ENCODE data around the gene ARID1B. TPM values are rescaled to one million over a fixed set of nuclear protein-coding genes. Genes with fewer than 3 reads are reported as not detected.

ARID1B gene
- total and polyA plus RNA-seq, 10 of the 15 experiments (the other 5 are each of a cell fraction or from before 2014, with no cell fraction given): 24.7 to 133 (median 54.6) TPM

DNA sequence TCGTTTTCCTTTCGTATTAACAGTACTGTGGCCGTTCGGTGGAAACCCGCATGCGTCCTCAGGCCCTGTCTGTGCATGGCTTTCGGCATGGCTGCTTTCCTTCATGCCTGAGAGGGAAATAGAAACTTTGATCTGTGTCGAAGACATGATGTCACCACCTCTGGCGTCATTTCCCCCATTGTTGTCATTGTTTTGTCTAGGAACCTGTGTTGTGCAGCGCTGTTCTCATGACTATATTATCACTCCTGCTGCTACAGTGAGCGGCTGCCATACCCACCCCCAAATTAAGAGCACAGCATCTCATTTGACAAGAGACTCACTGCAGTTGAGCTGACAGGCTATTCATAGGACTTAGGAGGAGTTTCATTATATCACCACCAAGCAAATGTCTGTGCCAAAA is 373.9 kb downstream of the ARID1B start:
- H3K27me3 ChIP-seq (replicated peaks in 1 of 2; ENCODE audit: control insufficient read depth in 2 of 2, insufficient read depth in 2 of 2, low read length in 1 of 2): no peaks in the 10 kb centered on the region
- WGBS (ENCODE audit: insufficient coverage, insufficient replicate concordance, low lambda C conversion rate, missing lambda C conversion rate): over 99% methylated on average over 11 of the region's 11 CpGs
- CTCF ChIA-PET: no interaction called here
- SMC1A ChIA-PET (ENCODE audit: uncharacterized antibody, unreplicated experiment): no interaction called here
- no peak for DNase-seq (ENCODE audit: low read depth, low spot score)
- H2AFZ ChIP-seq (ENCODE audit: control insufficient read depth, low read depth, low read length): no peak overlapping the region
- no peak for ATAC-seq
- no peak overlapping the region for H3K4me2 ChIP-seq (ENCODE audit: control insufficient read depth, insufficient read depth)
- BruUV-seq (replicated peaks): no TSS peak
- H3K4me3 ChIP-seq: no peak overlapping the region
- POLR2A ChIA-PET: no interaction called here
- no peak for FAIRE-seq
- in situ Hi-C loops (cut with MboI) (no loop called here), intact Hi-C loops (cut with micrococcal nuclease; ENCODE audit: unreplicated experiment) (no loop called here)
- TF ChIP-seq MXI1 (IDR thresholded peaks at IDR 0.05; ENCODE audit: low read depth, low read length) (no peak), SUZ12 (IDR thresholded peaks at IDR 0.05; ENCODE audit: unreplicated experiment) (no peak), NBN (IDR thresholded peaks at IDR 0.05) (no peak)
- H4K20me1 ChIP-seq (ENCODE audit: control insufficient read depth, insufficient read depth): no peaks in the 10 kb centered on the region
- peaks cover 5 to 27% of the 10 kb centered on the region in 2 experiments for H3K36me3 ChIP-seq (ENCODE audit: control insufficient read depth in 2 of 2, insufficient read depth in 2 of 2, low read length in 1 of 2)
- H3K9ac ChIP-seq (ENCODE audit: control insufficient read depth, insufficient read depth, low read length): no peak overlapping the region
- no peaks in the 10 kb centered on the region for H3K79me2 ChIP-seq (ENCODE audit: control insufficient read depth, insufficient read depth, low read length)
- H3K27ac ChIP-seq (ENCODE audit: control insufficient read depth, insufficient read depth): no peak overlapping the region
- no peaks in the 10 kb centered on the region for H3K4me1 ChIP-seq (ENCODE audit: control insufficient read depth, insufficient read depth, low read length)
- H3K9me3 ChIP-seq (replicated peaks; ENCODE audit: control insufficient read depth, insufficient read depth, low read length): no peaks in the 10 kb centered on the region
- RAD21 ChIA-PET (ENCODE audit: unreplicated experiment): no interaction called here

DNA sequence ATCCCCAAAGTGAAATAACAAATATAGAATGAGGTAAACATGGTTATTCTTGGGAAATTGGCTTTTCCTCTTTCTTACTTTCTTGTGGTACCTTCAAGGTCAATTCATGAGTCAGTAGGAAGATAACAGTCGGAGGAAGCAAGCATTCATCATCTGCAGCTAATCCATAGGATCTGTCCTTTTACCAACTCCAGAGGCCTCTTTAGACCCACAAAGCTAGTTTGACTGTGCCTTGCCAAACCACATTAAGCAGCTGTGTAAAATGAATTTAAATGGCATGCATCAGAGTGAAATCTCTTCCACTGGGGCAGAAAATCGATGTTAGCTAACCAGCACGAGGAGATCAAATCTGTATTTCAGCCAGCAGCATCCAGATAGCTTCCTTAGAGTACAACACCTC is 374.8 kb downstream of the ARID1B start:
- Histone ChIP-seq H3K27me3 (replicated peaks in 1 of 2; ENCODE audit: control insufficient read depth in 2 of 2, insufficient read depth in 2 of 2, low read length in 1 of 2) (no peaks in the 10 kb centered on the region), H3K79me2 (ENCODE audit: control insufficient read depth, insufficient read depth, low read length) (no peaks in the 10 kb centered on the region), H3K9me3 (replicated peaks; ENCODE audit: control insufficient read depth, insufficient read depth, low read length) (no peaks in the 10 kb centered on the region), H3K27ac (ENCODE audit: control insufficient read depth, insufficient read depth) (no peak overlapping the region), H3K4me2 (ENCODE audit: control insufficient read depth, insufficient read depth) (no peak overlapping the region), H3K4me3 (no peak overlapping the region), H3K36me3 (ENCODE audit: control insufficient read depth in 2 of 2, insufficient read depth in 2 of 2, low read length in 1 of 2) (peaks cover 10 to 32% of the 10 kb centered on the region in 2 experiments), H3K4me1 (ENCODE audit: control insufficient read depth, insufficient read depth, low read length) (no peaks in the 10 kb centered on the region), H3K9ac (ENCODE audit: control insufficient read depth, insufficient read depth, low read length) (no peak overlapping the region), H4K20me1 (ENCODE audit: control insufficient read depth, insufficient read depth) (no peaks in the 10 kb centered on the region), H2AFZ (ENCODE audit: control insufficient read depth, low read depth, low read length) (no peak overlapping the region)
- no peak for FAIRE-seq
- POLR2A ChIA-PET: no interaction called here
- RAD21 ChIA-PET (ENCODE audit: unreplicated experiment): no interaction called here
- TSS peak; percentile 19 for BruUV-seq (replicated peaks)
- SMC1A ChIA-PET (ENCODE audit: uncharacterized antibody, unreplicated experiment): interaction anchor here (1.1 to 1.7 kb wide), 2 partner anchors 13 to 143 kb away, joined by 3 read pairs; no protein-coding TSS in a partner anchor
- in situ Hi-C loops (cut with MboI): no loop called here
- ATAC-seq: no peak
- no peak for DNase-seq (ENCODE audit: low read depth, low spot score)
- CTCF ChIA-PET: no interaction called here
- WGBS (ENCODE audit: insufficient coverage, insufficient replicate concordance, low lambda C conversion rate, missing lambda C conversion rate): 98% methylated on average over 3 of the region's 3 CpGs
- intact Hi-C loops (cut with micrococcal nuclease; ENCODE audit: unreplicated experiment): no loop called here
- TF ChIP-seq E4F1 (IDR thresholded peaks at IDR 0.05; ENCODE audit: borderline replicate concordance, partially characterized antibody) (no peak), BHLHE40 (IDR thresholded peaks at IDR 0.05; ENCODE audit: borderline replicate concordance in 1 of 2, low read depth in 2 of 2, low read length in 1 of 2) (no peak), ATF7 (IDR thresholded peaks at IDR 0.05; ENCODE audit: low read depth) (no peak), HCFC1 (IDR thresholded peaks at IDR 0.05; ENCODE audit: low read length) (no peak), SUZ12 (IDR thresholded peaks at IDR 0.05; ENCODE audit: unreplicated experiment) (no peak), TARDBP (IDR thresholded peaks at IDR 0.05; ENCODE audit: borderline replicate concordance) (no peak), RELA (IDR thresholded peaks at IDR 0.05; ENCODE audit: borderline replicate concordance, partially characterized antibody) (no peak), DPF2 (IDR thresholded peaks at IDR 0.05) (no peak), PKNOX1 (IDR thresholded peaks at IDR 0.05) (no peak), ZSCAN29 (IDR thresholded peaks at IDR 0.05) (no peak), CREM (IDR thresholded peaks at IDR 0.05; ENCODE audit: low read depth) (no peak), NFYA (IDR thresholded peaks at IDR 0.05; ENCODE audit: borderline replicate concordance, low read depth, low read length) (no peak)
- TF ChIP-seq, protein P1, sequence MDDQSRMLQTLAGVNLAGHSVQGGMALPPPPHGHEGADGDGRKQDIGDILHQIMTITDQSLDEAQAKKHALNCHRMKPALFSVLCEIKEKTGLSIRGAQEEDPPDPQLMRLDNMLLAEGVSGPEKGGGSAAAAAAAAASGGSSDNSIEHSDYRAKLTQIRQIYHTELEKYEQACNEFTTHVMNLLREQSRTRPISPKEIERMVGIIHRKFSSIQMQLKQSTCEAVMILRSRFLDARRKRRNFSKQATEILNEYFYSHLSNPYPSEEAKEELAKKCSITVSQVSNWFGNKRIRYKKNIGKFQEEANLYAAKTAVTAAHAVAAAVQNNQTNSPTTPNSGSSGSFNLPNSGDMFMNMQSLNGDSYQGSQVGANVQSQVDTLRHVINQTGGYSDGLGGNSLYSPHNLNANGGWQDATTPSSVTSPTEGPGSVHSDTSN (IDR thresholded peaks at IDR 0.05; ENCODE audit: insufficient replicate concordance, low read depth, low read length): no peak

Data from GM12878 (cell line).